K562 (cell line): ENCODE results near the gene DDX54. TPM values are rescaled to one million over a fixed set of nuclear protein-coding genes. Genes with fewer than 3 reads are reported as not detected.

Experiments used
- EHMT2 ChIP-seq: fragments of 450-650 bp; IDR thresholded peaks from 2 replicates; pipeline ENCODE4 v1.6.1; 2018; ENCODE audit warnings: antibody characterized with exemption
- FOXP1 ChIP-seq: sonication (generic); formaldehyde crosslinking; IDR thresholded peaks from 2 replicates; pipeline ENCODE4 v1.8.0; 2022; ENCODE audit warnings: mild to moderate bottlenecking, missing genetic modification reagents
- GTF2A2 ChIP-seq: IDR thresholded peaks from 2 replicates; pipeline ENCODE4 v1.6.1; 2016; ENCODE audit warnings: mild to moderate bottlenecking, missing genetic modification characterization, missing compliant biosample characterization
- KDM4B ChIP-seq, 2 experiments: fragments of 450-650 bp in 1 of 2; sonication (generic) in 1 of 2; IDR thresholded peaks; 2 replicates each; pipeline ENCODE4 v1.6.1; 2016 to 2017; ENCODE audit warnings: borderline replicate concordance in 2 of 2, antibody characterized with exemption in 1 of 2, low read depth in 1 of 2, mild to moderate bottlenecking in 1 of 2
- MGA ChIP-seq: fragments of 450-650 bp; IDR thresholded peaks from 2 replicates; pipeline ENCODE4 v1.6.1; 2016; ENCODE audit warnings: mild to moderate bottlenecking, moderate library complexity
- PHF21A ChIP-seq: fragments of 450-650 bp; IDR thresholded peaks from 2 replicates; pipeline ENCODE4 v1.6.1; 2017; ENCODE audit warnings: low read depth, borderline replicate concordance
- PTBP1 ChIP-seq: fragments of 200-400 bp; formaldehyde crosslinking; IDR thresholded peaks from 2 replicates; pipeline ENCODE4 v1.6.1; 2017; ENCODE audit warnings: low read depth, low read length
- SAFB2 ChIP-seq: fragments of 200-400 bp; formaldehyde crosslinking; IDR thresholded peaks from 2 replicates; pipeline ENCODE4 v1.6.1; 2018; ENCODE audit warnings: borderline replicate concordance, low read length, low read depth, moderate library complexity; ENCODE audit not compliant: severe bottlenecking
- SMAD1 ChIP-seq: fragments of 150-350 bp; IDR thresholded peaks from 2 replicates; pipeline ENCODE4 v1.6.1; 2014; ENCODE audit warnings: low read length, low read depth; ENCODE audit not compliant: partially characterized antibody
- TCF15 ChIP-seq: fragments of 250-450 bp; sonication (Bioruptor Pico); IDR thresholded peaks from 2 replicates; pipeline ENCODE4 v1.8.0; 2022; ENCODE audit warnings: moderate library complexity, mild to moderate bottlenecking, inconsistent platforms
- ZEB2 ChIP-seq: fragments of 450-650 bp; IDR thresholded peaks from 2 replicates; pipeline ENCODE4 v1.6.1; 2016
- ZNF75A ChIP-seq: fragments of 450-650 bp; formaldehyde crosslinking; IDR thresholded peaks from 2 replicates; pipeline ENCODE4 v1.4.0; 2020; ENCODE audit warnings: mild to moderate bottlenecking
- polyA plus RNA-seq, 8 experiments: library from polyadenylated mRNA; depleted of rRNA in 4 of 8; stranded (reverse) in 5 of 8; unstranded in 3 of 8; fragments of >200 nt; fragmentation: Nextera tagmentation in 2 of 8; fragmentation: Illumina TruSeq in 1 of 8; extraction: Ambion mirVana in 2 of 8; extraction: Trizol in 1 of 8; gene quantifications; 2 replicates each; pipeline versions ENCODE4 v1.2.1 to v1.2.3, GENCODE V29; 2011 to 2014; ENCODE audit warnings: inconsistent platforms in 1 of 8, missing spikeins in 1 of 8
- total RNA-seq, 7 experiments: library from RNA; depleted of rRNA in 6 of 7; stranded (reverse); fragments of >200 nt in 6 of 7; fragmentation: Illumina TruSeq in 2 of 7; extraction: Trizol in 2 of 7; gene quantifications; 2 replicates each; pipeline versions ENCODE4 v1.2.1 to v1.2.3, GENCODE V29; 2011 to 2021; ENCODE audit warnings: low replicate concordance in 1 of 7

The DDX54 gene
- total and polyA plus RNA-seq, 9 of the 15 experiments (the other 6 are each of a cell fraction or from before 2014, with no cell fraction given): 1.4 to 135 (median 51.4) TPM

- TF ChIP-seq MGA: no peak
- TF ChIP-seq SMAD1: no peak
- TF ChIP-seq SAFB2: no peak
- TF ChIP-seq PHF21A: no peak
- TF ChIP-seq ZNF75A (CRISPR knock-in tag): no peak
- no peak for TF ChIP-seq KDM4B (IDR thresholded peaks at IDR 0.05; ENCODE audit: borderline replicate concordance in 2 of 2, low read depth in 1 of 2)
- TF ChIP-seq ZEB2: no peak
- no peak for TF ChIP-seq FOXP1
- no peak for TF ChIP-seq GTF2A2 (tag)
- TF ChIP-seq PTBP1: no peak
- TF ChIP-seq TCF15 (CRISPR knock-in tag): no peak
- no peak for TF ChIP-seq EHMT2
- TF ChIP-seq, all 486 proteins: peak for 0
Measured at GRCh38 chr12:113143959-113144358, 41.3 kb downstream of the DDX54 start (continued).
